K562 (cell line): ENCODE results near the gene PIK3AP1. TPM values are rescaled to one million over a fixed set of nuclear protein-coding genes. Genes with fewer than 3 reads are reported as not detected.

Experiments
- FOXP1 ChIP-seq: sonication (generic); formaldehyde crosslinking; IDR thresholded peaks from 2 replicates; pipeline ENCODE4 v1.8.0; 2022; ENCODE audit warnings: mild to moderate bottlenecking, missing genetic modification reagents
- LARP7 ChIP-seq: fragments of 450-650 bp; IDR thresholded peaks from 2 replicates; pipeline ENCODE4 v1.6.1; 2016
- RBM39 ChIP-seq: fragments of 200-400 bp; formaldehyde crosslinking; optimal IDR thresholded peaks from 2 replicates; pipeline ENCODE3; 2018; ENCODE audit warnings: low read depth, low read length
- RCOR1 ChIP-seq, 2 experiments: IDR thresholded peaks; 2 replicates each; pipeline ENCODE4 v1.6.1; 2012; ENCODE audit warnings: low read depth in 2 of 2, low read length in 2 of 2, borderline replicate concordance in 1 of 2, improper control_type of control experiment in 1 of 2
- SIX5 ChIP-seq, 2 experiments: IDR thresholded peaks; 2 replicates each; pipeline ENCODE4 v1.6.1; 2011; ENCODE audit warnings: low read length in 2 of 2, borderline replicate concordance in 1 of 2, low read depth in 1 of 2, mild to moderate bottlenecking in 1 of 2, moderate library complexity in 1 of 2; ENCODE audit not compliant: insufficient read depth in 1 of 2
- SMARCC2 ChIP-seq: fragments of 450-650 bp; IDR thresholded peaks from 2 replicates; pipeline ENCODE4 v1.6.1; 2017; ENCODE audit warnings: antibody characterized with exemption, moderate library complexity, mild to moderate bottlenecking, low read depth
- SNRNP70 ChIP-seq: fragments of 200-400 bp; formaldehyde crosslinking; optimal IDR thresholded peaks from 2 replicates; pipeline ENCODE3; 2017; ENCODE audit warnings: low read depth, low read length
- ZNF165 ChIP-seq: fragments of 250-450 bp; sonication (Bioruptor Pico); IDR thresholded peaks from 2 replicates; pipeline ENCODE4 v1.4.0; 2020; ENCODE audit warnings: borderline replicate concordance
- ZZZ3 ChIP-seq: fragments of 450-650 bp; IDR thresholded peaks from 2 replicates; pipeline ENCODE4 v1.6.1; 2016; ENCODE audit warnings: antibody characterized with exemption, mild to moderate bottlenecking, moderate library complexity
- polyA plus RNA-seq, 8 experiments: library from polyadenylated mRNA; depleted of rRNA in 4 of 8; stranded (reverse) in 5 of 8; unstranded in 3 of 8; fragments of >200 nt; fragmentation: Nextera tagmentation in 2 of 8; fragmentation: Illumina TruSeq in 1 of 8; extraction: Ambion mirVana in 2 of 8; extraction: Trizol in 1 of 8; gene quantifications; 2 replicates each; pipeline versions ENCODE4 v1.2.1 to v1.2.3, GENCODE V29; 2011 to 2014; ENCODE audit warnings: inconsistent platforms in 1 of 8, missing spikeins in 1 of 8
- total RNA-seq, 7 experiments: library from RNA; depleted of rRNA in 6 of 7; stranded (reverse); fragments of >200 nt in 6 of 7; fragmentation: Illumina TruSeq in 2 of 7; extraction: Trizol in 2 of 7; gene quantifications; 2 replicates each; pipeline versions ENCODE4 v1.2.1 to v1.2.3, GENCODE V29; 2011 to 2021; ENCODE audit warnings: low replicate concordance in 1 of 7
- TF ChIP-seq, protein P1 (sequence below): fragments of 250-450 bp; sonication (Bioruptor Pico); IDR thresholded peaks from 2 replicates; pipeline ENCODE4 v1.4.0; 2020; ENCODE audit warnings: mild to moderate bottlenecking, moderate library complexity
- TF ChIP-seq, protein P2 (sequence below): conservative IDR thresholded peaks from 2 replicates; pipeline ENCODE4 v1.6.1; 2011; ENCODE audit warnings: low read depth, mild to moderate bottlenecking, low read length; ENCODE audit not compliant: control insufficient read depth
- TF ChIP-seq, protein P3 (sequence below): fragments of 450-650 bp; IDR thresholded peaks from one replicate; pipeline ENCODE4 v1.6.1; 2018; ENCODE audit warnings: mild to moderate bottlenecking, moderate library complexity; ENCODE audit not compliant: partially characterized antibody

The PIK3AP1 gene
- total and polyA plus RNA-seq, 9 of the 15 experiments (the other 6 are each of a cell fraction or from before 2014, with no cell fraction given) = 0.20 to 2.4 (median 1.4) TPM

DNA sequence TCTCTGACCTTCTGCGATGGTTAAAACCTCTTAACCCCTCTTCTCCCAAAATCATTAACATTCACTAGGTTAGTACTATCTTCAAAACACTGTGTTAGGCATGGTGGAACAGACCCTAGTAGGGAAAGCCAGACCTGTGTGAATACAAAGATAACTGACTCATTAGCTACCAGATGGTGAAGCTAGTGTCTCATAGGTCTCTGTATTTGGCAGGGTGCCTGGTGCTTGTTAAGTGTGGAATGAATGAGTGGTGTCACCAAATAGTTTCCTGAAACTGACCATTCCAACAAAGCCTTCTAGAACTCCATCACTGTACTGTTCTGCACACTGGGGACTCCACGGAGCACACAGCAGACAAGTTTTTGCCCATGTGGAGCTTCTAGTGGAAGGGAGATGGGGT, 105.8 kb downstream of the PIK3AP1 start (continued):
- TF ChIP-seq SIX5 (IDR thresholded peaks at IDR 0.05; ENCODE audit: borderline replicate concordance in 1 of 2, insufficient read depth in 1 of 2, low read depth in 1 of 2, low read length in 2 of 2) (no peak), SNRNP70 (no peak), SMARCC2 (no peak), RBM39 (no peak), ZZZ3 (no peak), RCOR1 (IDR thresholded peaks at IDR 0.05; ENCODE audit: borderline replicate concordance in 1 of 2, low read depth in 2 of 2, low read length in 2 of 2) (no peak), LARP7 (no peak), FOXP1 (no peak), ZNF165 (CRISPR knock-in tag) (no peak)
- TF ChIP-seq, protein P1, sequence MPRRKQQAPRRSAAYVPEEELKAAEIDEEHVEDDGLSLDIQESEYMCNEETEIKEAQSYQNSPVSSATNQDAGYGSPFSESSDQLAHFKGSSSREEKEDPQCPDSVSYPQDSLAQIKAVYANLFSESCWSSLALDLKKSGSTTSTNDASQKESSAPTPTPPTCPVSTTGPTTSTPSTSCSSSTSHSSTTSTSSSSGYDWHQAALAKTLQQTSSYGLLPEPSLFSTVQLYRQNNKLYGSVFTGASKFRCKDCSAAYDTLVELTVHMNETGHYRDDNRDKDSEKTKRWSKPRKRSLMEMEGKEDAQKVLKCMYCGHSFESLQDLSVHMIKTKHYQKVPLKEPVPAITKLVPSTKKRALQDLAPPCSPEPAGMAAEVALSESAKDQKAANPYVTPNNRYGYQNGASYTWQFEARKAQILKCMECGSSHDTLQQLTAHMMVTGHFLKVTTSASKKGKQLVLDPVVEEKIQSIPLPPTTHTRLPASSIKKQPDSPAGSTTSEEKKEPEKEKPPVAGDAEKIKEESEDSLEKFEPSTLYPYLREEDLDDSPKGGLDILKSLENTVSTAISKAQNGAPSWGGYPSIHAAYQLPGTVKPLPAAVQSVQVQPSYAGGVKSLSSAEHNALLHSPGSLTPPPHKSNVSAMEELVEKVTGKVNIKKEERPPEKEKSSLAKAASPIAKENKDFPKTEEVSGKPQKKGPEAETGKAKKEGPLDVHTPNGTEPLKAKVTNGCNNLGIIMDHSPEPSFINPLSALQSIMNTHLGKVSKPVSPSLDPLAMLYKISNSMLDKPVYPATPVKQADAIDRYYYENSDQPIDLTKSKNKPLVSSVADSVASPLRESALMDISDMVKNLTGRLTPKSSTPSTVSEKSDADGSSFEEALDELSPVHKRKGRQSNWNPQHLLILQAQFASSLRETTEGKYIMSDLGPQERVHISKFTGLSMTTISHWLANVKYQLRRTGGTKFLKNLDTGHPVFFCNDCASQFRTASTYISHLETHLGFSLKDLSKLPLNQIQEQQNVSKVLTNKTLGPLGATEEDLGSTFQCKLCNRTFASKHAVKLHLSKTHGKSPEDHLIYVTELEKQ (CRISPR knock-in tag) = no peak
- TF ChIP-seq, protein P2, sequence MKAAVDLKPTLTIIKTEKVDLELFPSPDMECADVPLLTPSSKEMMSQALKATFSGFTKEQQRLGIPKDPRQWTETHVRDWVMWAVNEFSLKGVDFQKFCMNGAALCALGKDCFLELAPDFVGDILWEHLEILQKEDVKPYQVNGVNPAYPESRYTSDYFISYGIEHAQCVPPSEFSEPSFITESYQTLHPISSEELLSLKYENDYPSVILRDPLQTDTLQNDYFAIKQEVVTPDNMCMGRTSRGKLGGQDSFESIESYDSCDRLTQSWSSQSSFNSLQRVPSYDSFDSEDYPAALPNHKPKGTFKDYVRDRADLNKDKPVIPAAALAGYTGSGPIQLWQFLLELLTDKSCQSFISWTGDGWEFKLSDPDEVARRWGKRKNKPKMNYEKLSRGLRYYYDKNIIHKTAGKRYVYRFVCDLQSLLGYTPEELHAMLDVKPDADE = no peak
- TF ChIP-seq, protein P3, sequence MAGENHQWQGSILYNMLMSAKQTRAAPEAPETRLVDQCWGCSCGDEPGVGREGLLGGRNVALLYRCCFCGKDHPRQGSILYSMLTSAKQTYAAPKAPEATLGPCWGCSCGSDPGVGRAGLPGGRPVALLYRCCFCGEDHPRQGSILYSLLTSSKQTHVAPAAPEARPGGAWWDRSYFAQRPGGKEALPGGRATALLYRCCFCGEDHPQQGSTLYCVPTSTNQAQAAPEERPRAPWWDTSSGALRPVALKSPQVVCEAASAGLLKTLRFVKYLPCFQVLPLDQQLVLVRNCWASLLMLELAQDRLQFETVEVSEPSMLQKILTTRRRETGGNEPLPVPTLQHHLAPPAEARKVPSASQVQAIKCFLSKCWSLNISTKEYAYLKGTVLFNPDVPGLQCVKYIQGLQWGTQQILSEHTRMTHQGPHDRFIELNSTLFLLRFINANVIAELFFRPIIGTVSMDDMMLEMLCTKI = no peak
